Adrenal gland (tissue), 5 donors: ENCODE data around the gene SLC16A1.

Source experiments
- POLR2A ChIP-seq, 2 donors: fragments of 450-650 bp; IDR thresholded peaks; one replicate each; pipeline ENCODE4 v1.6.1; 2017; ENCODE audit warnings: antibody characterized with exemption in 2 of 2, mild to moderate bottlenecking in 2 of 2, moderate library complexity in 1 of 2
- TF ChIP-seq, protein P1 (sequence below), 6 experiments: fragments of 450-650 bp in 4 of 6; fragments of 200-600 bp in 2 of 6; sonication (generic) in 1 of 6; IDR thresholded peaks; 1 replicate in 5 of 6; 2 replicates in 1 of 6; pipeline versions ENCODE4 v1.5.1 to v1.8.0; 2016 to 2021; ENCODE audit warnings: antibody characterized with exemption in 6 of 6, mild to moderate bottlenecking in 2 of 6, moderate library complexity in 1 of 6
- donor health status: DM: no; HTN: no; CAD: no.

GRCh38 chr1:112954017-112954650, 1.9 kb downstream of the SLC16A1 start:
- TF ChIP-seq POLR2A (IDR thresholded peaks at IDR 0.05): no peak
- TF ChIP-seq, protein P1, sequence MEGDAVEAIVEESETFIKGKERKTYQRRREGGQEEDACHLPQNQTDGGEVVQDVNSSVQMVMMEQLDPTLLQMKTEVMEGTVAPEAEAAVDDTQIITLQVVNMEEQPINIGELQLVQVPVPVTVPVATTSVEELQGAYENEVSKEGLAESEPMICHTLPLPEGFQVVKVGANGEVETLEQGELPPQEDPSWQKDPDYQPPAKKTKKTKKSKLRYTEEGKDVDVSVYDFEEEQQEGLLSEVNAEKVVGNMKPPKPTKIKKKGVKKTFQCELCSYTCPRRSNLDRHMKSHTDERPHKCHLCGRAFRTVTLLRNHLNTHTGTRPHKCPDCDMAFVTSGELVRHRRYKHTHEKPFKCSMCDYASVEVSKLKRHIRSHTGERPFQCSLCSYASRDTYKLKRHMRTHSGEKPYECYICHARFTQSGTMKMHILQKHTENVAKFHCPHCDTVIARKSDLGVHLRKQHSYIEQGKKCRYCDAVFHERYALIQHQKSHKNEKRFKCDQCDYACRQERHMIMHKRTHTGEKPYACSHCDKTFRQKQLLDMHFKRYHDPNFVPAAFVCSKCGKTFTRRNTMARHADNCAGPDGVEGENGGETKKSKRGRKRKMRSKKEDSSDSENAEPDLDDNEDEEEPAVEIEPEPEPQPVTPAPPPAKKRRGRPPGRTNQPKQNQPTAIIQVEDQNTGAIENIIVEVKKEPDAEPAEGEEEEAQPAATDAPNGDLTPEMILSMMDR (IDR thresholded peaks at IDR 0.05): no peak
